Left lobe of liver (tissue), 2 donors: Measurements from ENCODE around the gene PPFIA2. TPM values are rescaled to one million over a fixed set of nuclear protein-coding genes. Genes with fewer than 3 reads are reported as not detected.

Experiments used
- ATAC-seq: fragments of 200-7000 bp; cut with Tn5 transposase; one replicate; pipeline ENCODE4 v1.9.1; 2020; ENCODE audit warnings: mild to moderate bottlenecking, moderate library complexity
- DNase-seq: peaks from one replicate; pipeline ENCODE4 v3.0.0-alpha.2; 2020; ENCODE audit warnings: low spot score
- total RNA-seq: library from RNA; stranded (reverse); gene quantifications from one replicate; pipeline ENCODE4 v1.2.1, GENCODE V29; 2021
- donor health status: DM: no; HTN: no; CAD: no; lungs with moderate emphysema.
- donor health status: DM: no; HTN: yes; CAD: no.

The PPFIA2 gene
- total RNA-seq, result not detected

- ATAC-seq, result no peak
- no peak for DNase-seq
Observed at GRCh38 chr12:81759190-81760051, at the start of gene PPFIA2. PPFIA2 (minus strand) TSS chr12:81759350.

- DNase-seq, result no peak
- no peak for ATAC-seq
Observed at GRCh38 chr12:81800298-81801148, 41.4 kb upstream of the PPFIA2 start.

DNA sequence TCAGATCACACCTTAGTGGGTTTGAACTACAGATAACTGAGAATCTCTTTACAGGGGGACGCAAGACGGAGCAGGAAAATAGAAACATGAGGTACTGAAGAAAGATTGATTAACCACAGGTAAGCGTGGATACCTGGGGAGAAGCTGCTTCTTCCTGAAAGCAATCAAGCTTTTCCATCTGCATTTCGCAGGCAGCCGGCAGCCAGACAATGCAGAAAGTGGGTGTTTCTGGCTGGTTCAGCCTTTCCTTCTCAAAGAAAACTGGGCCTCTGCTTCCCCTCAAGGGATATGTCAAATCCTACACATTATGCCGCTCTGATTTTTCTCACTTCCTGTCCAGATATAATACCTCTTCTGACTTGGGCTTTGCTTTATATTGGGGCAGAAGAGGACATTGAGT, 39.1 kb upstream of the PPFIA2 start:
- no peak for ATAC-seq
- DNase-seq, result no peak

- ATAC-seq (no peak), DNase-seq (no peak)
Observed at GRCh38 chr12:81797100-81797499, 38.0 kb upstream of the PPFIA2 start.

- no peak for ATAC-seq
Observed at GRCh38 chr12:81792666-81793065, 33.5 kb upstream of the PPFIA2 start.

GRCh38 chr12:81779216-81779615, 20.1 kb upstream of the PPFIA2 start:
- no peak for DNase-seq
- no peak for ATAC-seq

More at GRCh38 chr12:81792666-81793065, 33.5 kb upstream of the PPFIA2 start:
- no peak for DNase-seq

DNA sequence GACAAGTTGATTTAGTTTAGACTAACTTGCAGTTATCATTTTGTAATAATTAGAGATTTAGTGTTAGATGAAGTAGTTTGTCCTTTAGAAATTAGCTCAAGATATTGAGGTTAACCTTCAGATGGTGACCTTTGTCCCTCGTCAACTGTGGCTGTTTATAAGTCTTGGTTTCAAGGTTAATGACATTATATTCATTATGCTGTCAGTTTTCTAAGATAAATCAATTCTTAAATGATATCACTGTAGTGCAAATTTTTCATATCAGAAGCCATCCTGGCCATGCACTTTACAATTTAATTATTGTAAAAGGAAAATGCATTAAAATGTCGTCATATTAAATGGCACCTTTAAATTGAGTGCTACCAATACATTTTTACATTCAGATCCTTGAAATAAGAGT, 19.6 kb upstream of the PPFIA2 start:
- no peak for ATAC-seq
- DNase-seq, result no peak

DNA sequence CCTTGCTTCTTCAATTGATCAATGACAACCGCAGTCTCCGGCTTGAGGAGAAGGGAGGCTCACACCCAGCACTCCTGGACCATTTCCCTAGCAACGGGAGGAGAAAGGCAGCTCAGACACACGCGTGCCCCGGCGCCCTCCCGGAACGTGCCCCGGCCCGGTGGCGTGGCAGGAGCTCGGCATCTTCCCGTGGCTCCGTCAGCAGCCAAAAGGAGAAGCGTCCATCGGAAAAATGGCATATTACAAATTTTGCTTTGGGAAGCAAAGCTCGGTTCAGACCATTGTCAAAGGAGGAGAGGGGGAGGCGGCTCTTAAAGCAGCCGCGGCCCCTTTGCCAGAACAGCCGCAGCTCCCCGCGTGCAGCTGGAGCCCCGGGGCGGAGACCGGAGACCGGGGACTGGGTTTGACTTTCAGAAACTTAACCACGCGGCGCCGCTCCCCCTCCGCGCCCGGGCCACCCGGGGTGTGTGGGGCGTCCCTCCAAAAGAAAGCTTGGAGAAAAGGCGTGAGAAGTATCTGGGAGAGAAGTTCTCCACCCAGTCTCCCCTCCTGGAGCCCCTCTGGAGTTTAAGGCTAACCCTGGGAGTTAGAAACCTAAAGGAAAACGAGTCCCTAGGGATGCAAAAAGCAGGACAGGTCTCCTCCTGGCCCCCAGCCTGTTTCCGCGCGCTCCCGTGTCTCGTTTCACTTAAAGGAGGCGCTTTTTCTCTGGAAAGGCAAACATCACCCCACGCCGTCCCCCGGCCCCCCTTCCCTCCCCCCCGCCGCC, 545 bp downstream of the PPFIA2 start:
- ATAC-seq (no peak), DNase-seq (no peak)

- ATAC-seq (no peak), DNase-seq (no peak)
Observed at GRCh38 chr12:81757731-81758365, 1.3 kb downstream of the PPFIA2 start.

DNA sequence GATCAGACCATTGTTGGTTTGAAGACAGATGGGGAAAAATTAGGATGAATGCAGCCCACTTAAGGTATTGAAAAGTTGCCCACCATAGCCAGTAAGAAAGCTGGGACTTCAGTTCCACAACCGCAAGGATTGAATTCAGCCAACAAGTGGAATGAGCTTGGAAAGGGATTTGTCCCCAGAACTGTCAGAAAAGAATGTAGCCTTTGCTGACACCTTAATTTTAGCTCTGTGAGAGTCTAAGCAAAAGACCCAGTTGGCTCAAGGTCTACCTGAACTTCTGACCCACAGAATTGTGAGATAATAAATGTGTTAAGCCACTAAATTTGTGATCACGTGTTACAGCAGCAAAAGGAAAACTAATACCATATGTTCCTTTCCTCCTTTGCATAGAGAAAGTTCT, 29.4 kb downstream of the PPFIA2 start:
- DNase-seq, result no peak

DNA sequence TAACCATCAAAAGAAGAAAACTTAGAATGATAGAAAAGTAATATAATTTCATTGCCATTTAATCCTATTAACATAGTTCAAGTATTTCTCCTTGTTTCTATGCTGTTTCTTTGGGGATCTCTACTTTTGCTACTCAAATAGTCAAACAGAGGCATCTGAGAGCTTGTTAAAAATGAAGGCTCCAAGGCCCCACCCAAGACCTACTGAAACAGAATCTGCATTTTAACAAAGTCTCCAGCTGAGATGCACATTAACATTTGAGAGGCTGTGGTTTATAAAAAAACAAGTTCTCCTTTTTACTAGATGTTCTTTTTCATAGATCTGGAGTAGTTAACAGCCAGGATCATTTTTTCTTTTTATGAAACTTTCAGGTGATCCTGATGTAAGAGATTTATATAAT, 31.8 kb downstream of the PPFIA2 start:
- no peak for ATAC-seq
- no peak for DNase-seq

More for the DNA sequence above, 29.4 kb downstream of the PPFIA2 start:
- no peak for ATAC-seq

DNA sequence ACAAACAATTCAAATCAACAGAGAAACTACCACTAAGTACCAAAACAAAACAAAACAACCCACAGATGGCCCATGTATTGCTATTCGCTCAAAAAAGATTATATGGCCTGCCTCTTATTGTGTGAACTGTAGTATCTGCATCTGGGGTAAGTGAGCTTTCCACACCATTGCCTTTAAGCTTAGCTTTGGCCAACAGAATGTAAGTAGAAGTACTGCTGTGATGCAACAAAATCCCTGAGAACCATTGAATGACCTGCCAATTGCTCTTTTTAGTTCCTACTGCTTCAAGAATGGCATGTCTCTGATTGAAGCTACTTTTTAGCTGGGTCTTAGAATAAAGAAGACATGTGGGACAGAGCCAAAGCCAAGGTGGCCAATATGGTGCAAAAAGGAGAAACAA, 32.5 kb downstream of the PPFIA2 start:
- ATAC-seq (no peak), DNase-seq (no peak)

- no peak for DNase-seq
- no peak for ATAC-seq
Observed at GRCh38 chr12:81723361-81723760, 35.8 kb downstream of the PPFIA2 start.

DNA sequence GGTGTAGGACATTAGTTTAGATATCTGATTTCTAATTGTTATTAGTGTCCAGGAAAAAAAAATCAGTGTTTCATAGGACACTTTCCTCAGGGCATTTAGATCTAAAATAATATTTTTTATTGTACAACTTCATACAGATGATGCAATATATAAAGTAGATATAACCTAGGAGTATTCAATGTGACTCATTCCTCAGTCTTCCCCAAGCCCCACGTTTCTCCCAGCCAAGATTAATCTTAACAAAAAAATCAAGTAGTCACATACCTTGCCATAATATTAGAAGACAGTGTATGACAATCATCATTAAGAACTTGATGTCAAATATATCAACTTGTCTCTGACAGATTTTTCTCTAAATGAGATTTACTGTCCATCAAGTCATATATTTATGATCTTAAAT, 37.1 kb downstream of the PPFIA2 start:
- DNase-seq (no peak), ATAC-seq (no peak)

GRCh38 chr12:81718616-81719015, 40.5 kb downstream of the PPFIA2 start:
- ATAC-seq (no peak), DNase-seq (no peak)

DNA sequence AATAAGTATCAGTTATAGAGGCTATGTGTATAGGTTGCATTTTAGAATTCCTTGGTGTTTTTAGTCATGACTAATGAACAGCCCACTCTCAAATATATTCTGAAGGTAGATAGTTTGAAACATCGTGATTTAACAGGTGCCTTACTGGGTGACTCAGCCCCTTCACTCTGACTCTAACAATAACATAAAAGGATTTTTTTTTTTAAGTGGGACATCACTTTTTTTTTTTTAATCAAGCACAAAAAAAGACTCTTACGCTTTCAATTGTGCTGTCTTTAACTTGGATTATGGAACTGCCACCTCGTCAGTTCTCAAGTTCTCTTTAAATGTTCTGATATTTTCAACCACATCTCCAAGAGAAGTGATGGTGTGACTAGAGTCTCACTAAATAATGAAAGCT, 46.6 kb downstream of the PPFIA2 start:
- DNase-seq, result no peak
- no peak for ATAC-seq

DNA sequence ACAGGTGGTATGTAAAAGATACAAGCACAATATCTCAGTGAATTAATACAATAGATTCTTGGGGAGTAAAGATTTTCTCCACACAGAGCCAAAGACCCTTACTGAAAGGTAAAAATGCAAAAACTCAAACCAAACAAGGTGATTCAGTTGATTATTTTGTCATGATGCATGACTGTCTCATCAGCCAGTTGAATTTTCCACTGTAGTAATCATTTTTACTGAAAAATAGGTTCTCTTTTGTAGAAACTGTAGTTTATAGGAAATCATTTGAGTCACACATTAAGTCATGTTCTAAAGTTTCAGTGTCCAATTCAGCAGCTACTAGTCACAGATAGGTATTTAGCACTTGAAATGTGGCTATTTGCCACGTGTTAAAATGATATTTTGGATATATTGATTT, 53.6 kb downstream of the PPFIA2 start:
- no peak for ATAC-seq
- no peak for DNase-seq

DNA sequence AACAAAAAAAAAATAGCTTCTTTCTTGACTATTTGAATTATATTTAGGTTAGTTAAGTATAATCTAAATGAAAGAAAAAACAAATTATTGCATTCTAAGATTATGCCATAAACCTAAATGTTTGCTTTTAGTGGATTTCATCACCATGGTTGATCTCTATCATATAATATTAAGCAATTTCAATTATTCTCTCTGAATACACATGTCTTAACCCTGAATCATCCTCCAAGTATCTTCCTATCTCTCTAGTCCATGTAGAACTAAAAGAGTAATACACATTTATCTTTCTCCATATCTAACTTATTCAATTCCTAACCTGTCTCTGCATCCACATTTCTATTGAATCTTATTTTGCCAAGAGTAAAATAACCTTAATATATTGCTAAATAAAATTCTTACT, 59.6 kb downstream of the PPFIA2 start:
- DNase-seq (no peak), ATAC-seq (no peak)

DNA sequence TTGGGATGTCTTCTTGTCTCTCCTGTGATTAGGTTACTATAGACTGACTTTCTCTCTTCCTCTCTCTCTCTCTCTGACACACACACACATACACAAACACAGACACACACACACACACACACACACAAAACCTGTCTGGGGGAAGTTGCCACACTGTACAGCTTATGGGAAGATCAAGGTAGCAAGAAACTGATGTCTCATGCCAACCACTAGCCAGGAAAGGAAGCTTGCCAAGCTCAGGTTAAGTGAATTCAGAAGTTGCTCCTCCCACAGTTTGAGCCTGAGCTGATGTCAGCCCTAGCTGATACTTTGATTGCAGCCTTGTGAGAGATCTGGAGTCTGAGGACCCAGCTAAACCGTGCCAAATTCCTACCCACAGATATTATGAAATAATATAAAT, 67.1 kb downstream of the PPFIA2 start:
- DNase-seq (no peak), ATAC-seq (no peak)

GRCh38 chr12:81683881-81684280, 75.3 kb downstream of the PPFIA2 start:
- ATAC-seq (no peak), DNase-seq (no peak)

DNA sequence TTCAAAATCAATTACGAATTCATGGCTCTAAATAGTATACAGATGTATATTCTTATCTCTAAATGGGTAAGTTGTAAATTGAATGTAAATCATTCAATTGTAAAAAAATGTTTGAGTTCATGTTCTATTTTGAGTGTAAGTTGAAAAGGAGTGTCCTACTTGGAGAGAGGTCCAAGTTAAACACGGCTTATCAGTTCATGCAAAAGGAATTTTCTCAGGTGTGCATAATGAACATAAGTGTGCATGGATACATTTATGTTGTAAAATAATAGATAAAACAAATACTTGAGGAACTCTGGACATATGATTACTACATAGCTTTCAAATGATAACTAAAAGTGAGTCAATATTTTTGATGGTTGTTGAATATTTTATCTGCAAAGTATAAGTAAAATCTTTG, 79.5 kb downstream of the PPFIA2 start:
- DNase-seq, result no peak
- no peak for ATAC-seq
